Measurements from ENCODE around the gene PRR20G.

DNA sequence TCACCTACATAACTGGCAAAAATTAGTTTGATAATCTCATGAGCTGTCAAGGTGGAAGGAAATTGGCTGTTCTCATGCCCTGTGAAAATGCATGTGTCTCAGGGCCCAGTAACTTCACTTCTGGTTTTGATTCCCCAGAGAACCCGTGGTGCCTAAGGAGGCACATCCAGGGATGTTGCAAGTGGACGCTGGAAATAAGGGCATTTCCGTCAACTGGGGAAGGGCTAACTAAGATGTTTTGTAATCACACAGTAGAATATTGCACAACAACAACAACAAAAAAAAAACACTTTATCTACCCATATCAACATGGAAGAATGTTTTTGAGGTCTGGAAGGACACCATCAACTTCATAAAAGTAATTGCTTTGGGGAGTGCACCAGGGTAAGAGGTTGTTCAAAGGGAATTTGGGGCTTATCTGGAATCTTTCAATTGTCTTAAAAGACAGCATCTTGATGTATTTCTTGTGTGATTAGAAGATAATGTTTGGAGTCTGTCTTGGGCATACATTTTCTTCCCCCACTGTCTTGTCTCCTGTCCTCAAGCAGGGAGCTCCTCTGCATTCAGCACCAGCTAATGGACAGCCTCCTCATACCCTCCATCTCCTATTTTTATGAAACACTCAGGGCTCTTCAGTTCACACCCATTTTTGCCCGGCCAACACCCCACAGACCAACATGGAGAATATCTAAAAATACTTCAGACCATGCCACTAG, 37.2 kb upstream of the PRR20G start:
- TF ChIP-seq, protein P1, sequence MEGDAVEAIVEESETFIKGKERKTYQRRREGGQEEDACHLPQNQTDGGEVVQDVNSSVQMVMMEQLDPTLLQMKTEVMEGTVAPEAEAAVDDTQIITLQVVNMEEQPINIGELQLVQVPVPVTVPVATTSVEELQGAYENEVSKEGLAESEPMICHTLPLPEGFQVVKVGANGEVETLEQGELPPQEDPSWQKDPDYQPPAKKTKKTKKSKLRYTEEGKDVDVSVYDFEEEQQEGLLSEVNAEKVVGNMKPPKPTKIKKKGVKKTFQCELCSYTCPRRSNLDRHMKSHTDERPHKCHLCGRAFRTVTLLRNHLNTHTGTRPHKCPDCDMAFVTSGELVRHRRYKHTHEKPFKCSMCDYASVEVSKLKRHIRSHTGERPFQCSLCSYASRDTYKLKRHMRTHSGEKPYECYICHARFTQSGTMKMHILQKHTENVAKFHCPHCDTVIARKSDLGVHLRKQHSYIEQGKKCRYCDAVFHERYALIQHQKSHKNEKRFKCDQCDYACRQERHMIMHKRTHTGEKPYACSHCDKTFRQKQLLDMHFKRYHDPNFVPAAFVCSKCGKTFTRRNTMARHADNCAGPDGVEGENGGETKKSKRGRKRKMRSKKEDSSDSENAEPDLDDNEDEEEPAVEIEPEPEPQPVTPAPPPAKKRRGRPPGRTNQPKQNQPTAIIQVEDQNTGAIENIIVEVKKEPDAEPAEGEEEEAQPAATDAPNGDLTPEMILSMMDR (IDR thresholded peaks at IDR 0.05) = no peak
- TF ChIP-seq POLR2AphosphoS5 (IDR thresholded peaks at IDR 0.05; ENCODE audit: insufficient read depth in 1 of 2, low read depth in 1 of 2) (no peak), POLR2A (IDR thresholded peaks at IDR 0.05) (no peak)

Measured in vagina (tissue), 2 donors.